Activated T-cell treated with anti-CD3 and anti-CD28 coated beads, Interleukin-2, amount 50 U/mL, for 24 hours (primary cell): Measurements from ENCODE around the gene MRTFB.
"Not testable (repeated sequence)": the region's sequence is repeated elsewhere in the genome, so short reads cannot be mapped to it uniquely, and the experiment has no call there.

ENCODE experiments used
- DNase-seq: peaks from one replicate; pipeline ENCODE4 v3.0.0-alpha.2; 2020
- H3K27ac Mint-ChIP-seq: 2 replicates; pipeline ENCODE4 v1.8.0; 2020; ENCODE audit warnings: mild to moderate bottlenecking, mixed read lengths
- H3K27me3 Mint-ChIP-seq: 2 replicates; pipeline ENCODE4 v1.8.0; 2020; ENCODE audit warnings: mixed read lengths
- H3K36me3 Mint-ChIP-seq: 2 replicates; pipeline ENCODE4 v1.8.0; 2020; ENCODE audit warnings: low read depth, mixed read lengths
- H3K4me1 Mint-ChIP-seq: 2 replicates; pipeline ENCODE4 v1.8.0; 2020; ENCODE audit warnings: low read depth, mixed read lengths
- H3K4me3 Mint-ChIP-seq: 2 replicates; pipeline ENCODE4 v1.8.0; 2020; ENCODE audit warnings: mild to moderate bottlenecking, moderate library complexity, mixed read lengths
- H3K9me3 Mint-ChIP-seq: 2 replicates; pipeline ENCODE4 v1.8.0; 2020; ENCODE audit warnings: mixed read lengths

Gene MRTFB

GRCh38 chr16:14151256-14152030 is 80.3 kb downstream of the MRTFB start:
- Mint-ChIP-seq H3K9me3 (no peaks in the 10 kb centered on the region), H3K4me3 (no peak overlapping the region), H3K27ac (no peak overlapping the region), H3K4me1 (no peaks in the 10 kb centered on the region), H3K27me3 (no peaks in the 10 kb centered on the region), H3K36me3 (peaks cover 9% of the 10 kb centered on the region)
- no peak for DNase-seq

GRCh38 chr16:14155572-14156190 is 84.6 kb downstream of the MRTFB start:
- Mint-ChIP-seq H3K27ac (no peak overlapping the region), H3K4me3 (no peak overlapping the region), H3K9me3 (no peaks in the 10 kb centered on the region), H3K4me1 (no peaks in the 10 kb centered on the region), H3K27me3 (no peaks in the 10 kb centered on the region), H3K36me3 (peaks cover 4% of the 10 kb centered on the region)
- no peak for DNase-seq

GRCh38 chr16:14164916-14165662 is 94.0 kb downstream of the MRTFB start:
- H3K4me3 Mint-ChIP-seq, result no peak overlapping the region
- H3K27me3 Mint-ChIP-seq, result no peaks in the 10 kb centered on the region
- H3K9me3 Mint-ChIP-seq, result no peaks in the 10 kb centered on the region
- peaks cover 29% of the 10 kb centered on the region for H3K4me1 Mint-ChIP-seq
- H3K36me3 Mint-ChIP-seq, result no peaks in the 10 kb centered on the region
- no peak overlapping the region for H3K27ac Mint-ChIP-seq
- no peak for DNase-seq

- Mint-ChIP-seq H3K4me3 (no peak overlapping the region), H3K27me3 (no peaks in the 10 kb centered on the region), H3K27ac (no peak overlapping the region), H3K9me3 (no peaks in the 10 kb centered on the region), H3K4me1 (peaks cover 29% of the 10 kb centered on the region), H3K36me3 (peaks cover 9% of the 10 kb centered on the region)
- no peak for DNase-seq
Measured at GRCh38 chr16:14168146-14168545, 97.0 kb downstream of the MRTFB start.

GRCh38 chr16:14172200-14172809 is 101.2 kb downstream of the MRTFB start:
- peaks cover 10% of the 10 kb centered on the region for H3K4me1 Mint-ChIP-seq
- H3K27me3 Mint-ChIP-seq, result no peaks in the 10 kb centered on the region
- no peak overlapping the region for H3K27ac Mint-ChIP-seq
- H3K9me3 Mint-ChIP-seq, result no peaks in the 10 kb centered on the region
- H3K4me3 Mint-ChIP-seq, result no peak overlapping the region
- no peak for DNase-seq
- peaks cover 9% of the 10 kb centered on the region for H3K36me3 Mint-ChIP-seq

GRCh38 chr16:14175086-14175485 is 104.0 kb downstream of the MRTFB start:
- Mint-ChIP-seq H3K4me1 (peaks cover 1% of the 10 kb centered on the region), H3K9me3 (no peaks in the 10 kb centered on the region), H3K4me3 (no peak overlapping the region), H3K36me3 (peaks cover 9% of the 10 kb centered on the region), H3K27me3 (no peaks in the 10 kb centered on the region), H3K27ac (no peak overlapping the region)
- DNase-seq, result no peak

DNA sequence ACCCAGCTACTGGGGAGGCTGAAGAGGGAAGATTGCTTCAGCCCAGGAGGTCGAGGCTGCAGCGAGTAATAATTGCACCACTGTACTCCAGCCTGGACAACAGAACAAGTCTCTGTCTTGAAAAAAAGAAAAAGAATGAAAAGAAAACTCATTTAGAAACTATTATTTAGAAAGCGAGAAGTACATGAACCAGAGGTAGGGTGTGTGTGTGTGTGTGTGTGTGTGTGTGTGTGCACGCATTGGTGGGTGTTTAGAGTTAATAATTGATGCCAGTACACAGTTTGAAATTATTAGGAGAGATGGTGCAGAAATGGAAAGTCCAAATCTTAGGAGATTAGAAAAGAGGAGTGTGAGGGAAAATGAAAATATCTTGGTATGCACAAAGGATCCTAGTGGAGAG is 106.6 kb downstream of the MRTFB start:
- H3K4me3 Mint-ChIP-seq, result no peak overlapping the region
- no peak overlapping the region for H3K27ac Mint-ChIP-seq
- no peak for DNase-seq
- H3K27me3 Mint-ChIP-seq, result no peaks in the 10 kb centered on the region
- peaks cover 1% of the 10 kb centered on the region for H3K4me1 Mint-ChIP-seq
- no peaks in the 10 kb centered on the region for H3K9me3 Mint-ChIP-seq
- peaks cover 3% of the 10 kb centered on the region for H3K36me3 Mint-ChIP-seq

GRCh38 chr16:14179116-14179515 is 108.0 kb downstream of the MRTFB start:
- H3K4me1 Mint-ChIP-seq, result peaks cover 1% of the 10 kb centered on the region
- H3K4me3 Mint-ChIP-seq, result no peak overlapping the region
- no peaks in the 10 kb centered on the region for H3K9me3 Mint-ChIP-seq
- DNase-seq, result no peak
- no peaks in the 10 kb centered on the region for H3K27me3 Mint-ChIP-seq
- no peak overlapping the region for H3K27ac Mint-ChIP-seq
- no peaks in the 10 kb centered on the region for H3K36me3 Mint-ChIP-seq

DNA sequence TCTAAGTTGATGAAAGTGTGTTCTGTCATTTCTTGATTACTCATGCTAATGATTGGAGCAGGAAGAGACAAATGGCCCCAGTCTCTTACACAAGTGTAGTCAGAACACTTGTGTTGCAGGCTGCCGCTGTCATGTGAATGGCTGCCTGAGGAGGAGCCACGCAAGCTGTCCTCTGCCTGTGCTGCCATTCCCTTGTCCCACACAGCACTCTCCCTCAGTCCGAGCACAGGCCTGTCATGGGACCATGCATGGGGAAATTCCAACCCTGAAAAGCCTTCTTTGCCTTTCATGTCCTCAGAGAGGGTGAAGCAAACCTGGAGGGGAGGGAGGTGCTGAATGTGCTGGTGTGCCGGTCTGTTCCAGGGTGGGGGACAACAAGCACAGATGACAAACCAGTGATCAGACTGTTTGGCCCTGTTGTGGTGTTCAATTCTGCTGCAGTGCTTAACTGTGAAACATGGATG is 109.4 kb downstream of the MRTFB start:
- no peaks in the 10 kb centered on the region for H3K9me3 Mint-ChIP-seq
- no peaks in the 10 kb centered on the region for H3K27me3 Mint-ChIP-seq
- no peaks in the 10 kb centered on the region for H3K36me3 Mint-ChIP-seq
- no peak for DNase-seq
- H3K4me3 Mint-ChIP-seq, result no peak overlapping the region
- no peak overlapping the region for H3K27ac Mint-ChIP-seq
- peaks cover 7% of the 10 kb centered on the region for H3K4me1 Mint-ChIP-seq

DNA sequence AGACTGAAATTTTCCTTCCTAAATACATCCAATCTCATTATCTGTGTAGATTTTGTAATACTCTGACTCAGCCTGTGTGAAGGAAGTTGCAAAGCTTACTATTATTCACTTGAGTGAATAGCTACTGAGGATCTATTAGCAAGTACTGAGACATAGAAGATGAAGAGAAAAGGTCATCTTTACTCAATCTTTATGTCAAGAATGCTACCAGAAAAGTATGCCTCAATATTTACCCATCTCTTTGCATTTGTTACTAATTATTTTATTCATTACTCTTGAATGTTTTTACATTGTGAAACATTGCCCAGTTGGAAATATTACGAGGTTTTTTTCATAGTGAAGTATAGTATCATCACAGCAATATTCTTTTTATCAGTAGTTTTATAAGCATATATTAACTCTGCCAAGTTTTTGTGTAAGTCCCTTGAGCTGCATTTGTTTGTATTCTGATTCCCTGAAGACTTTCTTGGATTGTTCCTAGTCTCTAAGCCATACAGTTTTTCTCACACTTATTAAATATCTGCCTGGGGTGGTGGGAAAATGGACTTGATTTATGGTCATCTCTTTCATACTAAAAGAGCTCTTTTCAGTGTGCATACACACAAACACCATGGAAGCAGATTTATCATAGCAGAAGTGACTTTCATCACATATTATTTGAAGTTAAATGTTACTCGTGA is 110.4 kb downstream of the MRTFB start:
- H3K4me3 Mint-ChIP-seq, result no peak overlapping the region
- peaks cover 17% of the 10 kb centered on the region for H3K4me1 Mint-ChIP-seq
- no peaks in the 10 kb centered on the region for H3K9me3 Mint-ChIP-seq
- no peak for DNase-seq
- H3K27me3 Mint-ChIP-seq, result no peaks in the 10 kb centered on the region
- no peaks in the 10 kb centered on the region for H3K36me3 Mint-ChIP-seq
- no peak overlapping the region for H3K27ac Mint-ChIP-seq

DNA sequence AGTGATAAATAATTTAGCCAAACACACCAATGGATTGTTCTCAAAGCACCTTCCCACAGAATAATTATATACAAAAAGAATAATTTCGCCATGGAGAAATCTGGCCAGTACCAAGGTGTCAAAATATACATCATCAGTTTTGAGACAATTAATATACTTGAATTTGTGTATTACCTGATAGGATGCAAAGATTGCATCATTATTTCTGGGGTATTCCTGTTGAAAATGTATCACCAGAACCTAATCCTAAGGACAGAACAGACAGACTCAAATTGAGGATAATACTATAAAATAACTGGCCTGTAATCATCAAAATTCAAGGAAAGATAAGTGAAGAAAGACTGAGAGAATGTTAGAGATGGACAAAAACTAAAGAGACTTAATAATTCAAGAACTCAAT is 111.9 kb downstream of the MRTFB start:
- Mint-ChIP-seq H3K27me3 (no peaks in the 10 kb centered on the region), H3K4me1 (peaks cover 27% of the 10 kb centered on the region), H3K27ac (no peak overlapping the region), H3K4me3 (no peak overlapping the region), H3K9me3 (no peaks in the 10 kb centered on the region), H3K36me3 (no peaks in the 10 kb centered on the region)
- no peak for DNase-seq

- DNase-seq, H3K9me3 Mint-ChIP-seq, H3K27me3 Mint-ChIP-seq, H3K4me3 Mint-ChIP-seq, H3K36me3 Mint-ChIP-seq, H3K27ac Mint-ChIP-seq: not testable (repeated sequence)
- peaks cover 27% of the 10 kb centered on the region for H3K4me1 Mint-ChIP-seq
Measured at GRCh38 chr16:14183962-14184361, 112.8 kb downstream of the MRTFB start.

- no peaks in the 10 kb centered on the region for H3K9me3 Mint-ChIP-seq
- peaks cover 38% of the 10 kb centered on the region for H3K4me1 Mint-ChIP-seq
- H3K27me3 Mint-ChIP-seq, result no peaks in the 10 kb centered on the region
- peak overlapping the region; percentile 20 for H3K4me3 Mint-ChIP-seq
- DNase-seq, result no peak
- no peaks in the 10 kb centered on the region for H3K36me3 Mint-ChIP-seq
- H3K27ac Mint-ChIP-seq, result peak overlapping the region; percentile 42
Measured at GRCh38 chr16:14186007-14186794, 115.1 kb downstream of the MRTFB start.
